Prostate gland (tissue), 2 donors: ENCODE results near the gene RAPGEF2.

ENCODE experiments used
- CTCF ChIP-seq, 4 experiments: fragments of 200-600 bp in 2 of 4; fragments of 450-650 bp in 2 of 4; sonication (generic) in 2 of 4; IDR thresholded peaks; 1 replicate in 3 of 4; 2 replicates in 1 of 4; pipeline ENCODE4 v1.5.1; 2016 to 2019; ENCODE audit warnings: antibody characterized with exemption in 4 of 4, mild to moderate bottlenecking in 2 of 4, moderate library complexity in 2 of 4
- POLR2A ChIP-seq: fragments of 450-650 bp; IDR thresholded peaks from one replicate; pipeline ENCODE4 v1.6.1; 2016; ENCODE audit warnings: antibody characterized with exemption, mild to moderate bottlenecking

- TF ChIP-seq CTCF (IDR thresholded peaks at IDR 0.05) (no peak), POLR2A (no peak)
These were observed 60.6 kb downstream of the RAPGEF2 start for GRCh38 chr4:159163521-159163920.
